Activated CD4-positive, alpha-beta memory T cell treated with anti-CD3 and anti-CD28 coated beads, Interleukin-2, amount 10 ng/mL, durations not matched to agents 7 days and 5 days (primary cell): ENCODE data around the gene USP34. TPM values are rescaled to one million over a fixed set of nuclear protein-coding genes. Genes with fewer than 3 reads are reported as not detected.
A peak's percentile ranks its signal among the peaks of the same experiment; 100 is the strongest.

ENCODE experiments used
- CTCF ChIA-PET: fragments of 350-600 bp; sonication (Branson Sonifier 250); formaldehyde crosslinking; loops from one replicate; lab custom pipeline; 2021; ENCODE audit warnings: antibody characterized with exemption, inconsistent platforms; lab: Charles Lee
- POLR2A ChIA-PET: fragments of 350-600 bp; sonication (Branson Sonifier 250); formaldehyde crosslinking; loops from one replicate; lab custom pipeline; 2021; ENCODE audit warnings: antibody characterized with exemption; lab: Charles Lee
- DNase-seq: peaks from one replicate; pipeline ENCODE4 v3.0.0-alpha.2; 2020
- H3K27ac Mint-ChIP-seq: one replicate; pipeline ENCODE4 v1.8.0; 2021; ENCODE audit warnings: mild to moderate bottlenecking, mixed read lengths
- H3K27me3 Mint-ChIP-seq: one replicate; pipeline ENCODE4 v1.8.0; 2021; ENCODE audit warnings: mixed read lengths
- H3K36me3 Mint-ChIP-seq: one replicate; pipeline ENCODE4 v1.8.0; 2021; ENCODE audit warnings: low read depth, mixed read lengths
- H3K4me1 Mint-ChIP-seq: one replicate; pipeline ENCODE4 v1.8.0; 2021; ENCODE audit warnings: mixed read lengths
- H3K4me3 Mint-ChIP-seq: one replicate; pipeline ENCODE4 v1.8.0; 2021; ENCODE audit warnings: mild to moderate bottlenecking, mixed read lengths
- H3K9me3 Mint-ChIP-seq: one replicate; pipeline ENCODE4 v1.8.0; 2021; ENCODE audit warnings: mixed read lengths
- total RNA-seq, 2 experiments: library from RNA; stranded (reverse); gene quantifications; one replicate each; pipeline ENCODE4 v1.2.3, GENCODE V29; 2021

Gene USP34
- total RNA-seq, 2 experiments from 2014 or later: 77.5 to 79.4 TPM

- Mint-ChIP-seq H3K9me3 (peaks cover 12% of the 10 kb centered on the region), H3K36me3 (peaks cover 58% of the 10 kb centered on the region), H3K4me3 (no peak overlapping the region), H3K27ac (no peak overlapping the region), H3K4me1 (peaks cover 17% of the 10 kb centered on the region), H3K27me3 (no peaks in the 10 kb centered on the region)
- ChIA-PET CTCF (no interaction called here), POLR2A (no interaction called here)
- no peak for DNase-seq
These were observed 116.2 kb downstream of the USP34 start for GRCh38 chr2:61354543-61355197.

DNA sequence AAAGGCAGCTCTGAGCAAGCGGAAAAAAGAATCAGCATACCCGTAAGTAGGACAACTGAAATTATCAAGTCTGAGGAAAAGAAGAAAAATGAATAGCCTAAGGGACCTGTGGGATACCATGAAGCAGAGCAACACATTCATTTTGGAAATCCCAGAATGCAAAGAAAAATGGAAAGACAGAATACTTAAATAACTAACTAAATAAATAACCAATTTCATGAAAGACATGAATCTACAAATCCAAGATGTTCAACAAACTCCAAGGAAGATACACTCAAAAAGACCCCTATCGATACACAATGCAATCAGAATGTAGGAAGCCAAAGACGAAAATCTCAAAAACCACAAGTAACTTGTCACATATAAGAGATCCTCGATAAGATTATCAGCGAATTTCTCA lies 117.0 kb downstream of the USP34 start:
- no peak for DNase-seq
- no peak overlapping the region for H3K4me3 Mint-ChIP-seq
- H3K36me3 Mint-ChIP-seq: peaks cover 62% of the 10 kb centered on the region
- H3K4me1 Mint-ChIP-seq: peaks cover 17% of the 10 kb centered on the region
- H3K27ac Mint-ChIP-seq: no peak overlapping the region
- CTCF ChIA-PET: no interaction called here
- H3K9me3 Mint-ChIP-seq: peaks cover 12% of the 10 kb centered on the region
- H3K27me3 Mint-ChIP-seq: no peaks in the 10 kb centered on the region
- POLR2A ChIA-PET: interaction anchor here (1.5 kb wide), 1 partner anchor 185 kb away, joined by 3 read pairs; the partner anchor contains the start of gene XPO1

- no peaks in the 10 kb centered on the region for H3K27me3 Mint-ChIP-seq
- peaks cover 12% of the 10 kb centered on the region for H3K9me3 Mint-ChIP-seq
- H3K36me3 Mint-ChIP-seq: peaks cover 62% of the 10 kb centered on the region
- H3K27ac Mint-ChIP-seq: no peak overlapping the region
- H3K4me3 Mint-ChIP-seq: no peak overlapping the region
- peaks cover 3% of the 10 kb centered on the region for H3K4me1 Mint-ChIP-seq
- CTCF ChIA-PET: no interaction called here
- no peak for DNase-seq
- POLR2A ChIA-PET: no interaction called here
These were observed 120.1 kb downstream of the USP34 start for GRCh38 chr2:61350777-61351176.

DNA sequence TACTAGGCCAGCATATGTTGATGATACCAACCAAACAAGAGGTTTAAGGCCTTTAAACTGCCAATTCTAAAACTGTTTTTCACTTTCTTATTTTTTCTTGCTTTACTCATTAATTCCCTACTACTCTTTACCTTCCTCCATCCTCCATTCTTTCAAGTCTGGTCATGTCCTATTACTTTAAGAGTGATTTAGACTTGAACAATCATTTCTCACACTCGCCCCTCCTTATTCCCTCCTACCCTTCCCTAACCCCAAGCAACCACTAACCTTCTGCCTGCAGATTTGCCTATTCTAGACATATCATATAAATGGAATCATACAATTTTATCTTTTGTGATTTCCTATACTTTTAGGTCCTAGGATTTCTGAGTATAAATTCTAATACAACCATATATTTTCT lies 127.7 kb downstream of the USP34 start:
- no peak overlapping the region for H3K27ac Mint-ChIP-seq
- H3K4me3 Mint-ChIP-seq: no peak overlapping the region
- H3K27me3 Mint-ChIP-seq: no peaks in the 10 kb centered on the region
- H3K36me3 Mint-ChIP-seq: peaks cover 65% of the 10 kb centered on the region
- ChIA-PET CTCF (no interaction called here), POLR2A (no interaction called here)
- H3K4me1 Mint-ChIP-seq: peaks cover 6% of the 10 kb centered on the region
- H3K9me3 Mint-ChIP-seq: no peaks in the 10 kb centered on the region
- DNase-seq: no peak

GRCh38 chr2:61340242-61340641 lies 130.6 kb downstream of the USP34 start:
- Mint-ChIP-seq H3K4me1 (peaks cover 6% of the 10 kb centered on the region), H3K27ac (no peak overlapping the region), H3K9me3 (no peaks in the 10 kb centered on the region), H3K4me3 (no peak overlapping the region), H3K27me3 (no peaks in the 10 kb centered on the region), H3K36me3 (peaks cover 67% of the 10 kb centered on the region)
- CTCF ChIA-PET: no interaction called here
- DNase-seq: no peak
- POLR2A ChIA-PET: no interaction called here

GRCh38 chr2:61338447-61338846 lies 132.4 kb downstream of the USP34 start:
- POLR2A ChIA-PET: no interaction called here
- Mint-ChIP-seq H3K27me3 (no peaks in the 10 kb centered on the region), H3K27ac (no peak overlapping the region), H3K36me3 (peaks cover 52% of the 10 kb centered on the region), H3K4me1 (peaks cover 9% of the 10 kb centered on the region), H3K9me3 (no peaks in the 10 kb centered on the region), H3K4me3 (no peak overlapping the region)
- DNase-seq: no peak
- CTCF ChIA-PET: no interaction called here

- Mint-ChIP-seq H3K27me3 (no peaks in the 10 kb centered on the region), H3K4me3 (no peak overlapping the region), H3K4me1 (peaks cover 4% of the 10 kb centered on the region), H3K36me3 (peaks cover 33% of the 10 kb centered on the region), H3K27ac (no peak overlapping the region), H3K9me3 (no peaks in the 10 kb centered on the region)
- ChIA-PET CTCF (no interaction called here), POLR2A (no interaction called here)
- no peak for DNase-seq
These were observed 135.7 kb downstream of the USP34 start for GRCh38 chr2:61335187-61335586.

GRCh38 chr2:61334466-61334865 lies 136.4 kb downstream of the USP34 start:
- peaks cover 38% of the 10 kb centered on the region for H3K36me3 Mint-ChIP-seq
- H3K9me3 Mint-ChIP-seq: no peaks in the 10 kb centered on the region
- no peak for DNase-seq
- CTCF ChIA-PET: no interaction called here
- no peaks in the 10 kb centered on the region for H3K27me3 Mint-ChIP-seq
- peaks cover 4% of the 10 kb centered on the region for H3K4me1 Mint-ChIP-seq
- H3K27ac Mint-ChIP-seq: no peak overlapping the region
- POLR2A ChIA-PET: no interaction called here
- no peak overlapping the region for H3K4me3 Mint-ChIP-seq

DNA sequence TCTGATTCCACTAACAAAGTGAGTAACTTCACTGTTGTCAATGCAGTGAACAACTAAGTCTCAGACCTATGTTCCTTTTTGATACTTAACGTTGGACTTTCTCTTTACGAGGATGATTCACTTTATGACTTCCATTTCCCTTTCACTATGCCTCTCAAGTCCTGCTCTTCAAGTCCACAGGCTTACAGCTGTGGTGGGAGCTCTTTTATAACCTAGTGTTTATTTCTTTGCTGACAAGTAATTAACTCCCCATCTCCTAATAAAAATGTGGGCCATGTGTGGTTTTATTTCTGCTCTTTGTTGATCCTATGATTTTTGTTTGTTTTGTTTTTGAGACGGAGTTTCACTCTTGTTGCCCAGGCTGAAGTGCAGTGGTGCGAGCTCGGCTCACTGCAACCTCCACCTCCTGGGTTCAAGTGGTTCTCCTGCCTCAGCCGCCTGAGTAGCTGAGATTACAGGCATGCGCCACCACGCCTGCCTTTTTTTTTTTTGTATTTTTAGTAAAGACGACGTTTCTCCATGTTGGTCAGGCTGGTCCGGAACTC lies 142.1 kb downstream of the USP34 start:
- Mint-ChIP-seq H3K4me3 (no peak overlapping the region), H3K4me1 (peaks cover 26% of the 10 kb centered on the region), H3K9me3 (no peaks in the 10 kb centered on the region), H3K27me3 (no peaks in the 10 kb centered on the region), H3K36me3 (peaks cover 39% of the 10 kb centered on the region), H3K27ac (no peak overlapping the region)
- POLR2A ChIA-PET: interaction anchor here (0.7 to 0.8 kb wide), 2 partner anchors 62 to 77 kb away, joined by 3 read pairs; no protein-coding TSS in a partner anchor
- DNase-seq: no peak
- CTCF ChIA-PET: interaction anchor here (0.6 kb wide), 1 partner anchor 161 kb away, joined by 4 read pairs; no protein-coding TSS in a partner anchor

DNA sequence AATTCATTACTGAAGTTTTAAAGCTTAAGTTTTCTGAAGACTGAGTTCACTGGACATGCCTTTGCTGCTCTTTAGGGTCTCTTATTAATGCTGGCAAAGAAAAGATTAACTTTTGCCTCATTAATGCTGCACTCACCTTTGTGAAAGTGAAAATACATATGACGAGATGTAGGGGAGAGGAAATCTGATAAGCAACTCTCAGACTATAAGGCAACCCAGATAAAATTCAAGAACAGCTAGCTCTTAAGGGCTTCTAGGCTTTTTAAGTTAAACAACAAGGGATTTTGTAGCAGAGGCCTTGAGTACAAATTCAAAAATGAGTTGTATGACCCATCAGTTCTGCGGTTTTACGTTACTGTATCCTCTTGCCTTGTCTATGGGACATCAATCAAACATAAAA lies 143.7 kb downstream of the USP34 start:
- H3K9me3 Mint-ChIP-seq: no peaks in the 10 kb centered on the region
- H3K27me3 Mint-ChIP-seq: no peaks in the 10 kb centered on the region
- H3K27ac Mint-ChIP-seq: peak overlapping the region; percentile 64
- peaks cover 44% of the 10 kb centered on the region for H3K36me3 Mint-ChIP-seq
- DNase-seq: no peak
- H3K4me3 Mint-ChIP-seq: no peak overlapping the region
- CTCF ChIA-PET: interaction anchor here (1.0 kb wide), 1 partner anchor 466 kb away, joined by 5 read pairs; no protein-coding TSS in a partner anchor
- peaks cover 26% of the 10 kb centered on the region for H3K4me1 Mint-ChIP-seq
- POLR2A ChIA-PET: interaction anchor here (0.6 kb wide), 1 partner anchor 567 kb away, joined by 3 read pairs; no protein-coding TSS in a partner anchor

- POLR2A ChIA-PET: interaction anchor here (0.5 to 0.6 kb wide), 2 partner anchors 567 to 1886 kb away, joined by 3 read pairs; no protein-coding TSS in a partner anchor
- H3K27ac Mint-ChIP-seq: no peak overlapping the region
These were observed 144.5 kb downstream of the USP34 start for GRCh38 chr2:61326423-61326822.

DNA sequence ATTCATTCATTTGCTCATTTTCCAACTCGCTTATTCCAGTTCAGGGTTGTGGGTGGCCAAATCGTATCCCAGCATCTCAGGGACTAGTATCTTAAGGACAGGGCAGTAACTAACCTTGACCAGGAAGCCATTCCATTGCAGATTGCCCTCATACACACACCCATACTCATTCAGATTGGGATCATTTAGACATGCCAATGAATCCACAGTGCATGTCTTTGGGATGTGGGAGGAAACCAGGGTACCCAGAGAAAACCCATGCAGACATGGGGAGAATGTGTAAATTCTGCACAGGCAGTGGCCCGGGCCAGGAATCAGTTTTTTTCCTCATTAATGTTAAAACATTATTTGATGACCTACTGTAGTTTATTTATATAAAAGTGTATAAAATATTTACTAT lies 150.7 kb downstream of the USP34 start:
- DNase-seq: no peak
- no peak overlapping the region for H3K4me3 Mint-ChIP-seq
- no peak overlapping the region for H3K27ac Mint-ChIP-seq
- H3K36me3 Mint-ChIP-seq: peaks cover 32% of the 10 kb centered on the region
- no peaks in the 10 kb centered on the region for H3K27me3 Mint-ChIP-seq
- H3K9me3 Mint-ChIP-seq: no peaks in the 10 kb centered on the region
- ChIA-PET POLR2A (interaction anchor here (0.7 kb wide), 1 partner anchor 1078 kb away, joined by 3 read pairs; no protein-coding TSS in a partner anchor), CTCF (no interaction called here)
- H3K4me1 Mint-ChIP-seq: peaks cover 1% of the 10 kb centered on the region

More at GRCh38 chr2:61326423-61326822, 144.5 kb downstream of the USP34 start:
- Mint-ChIP-seq H3K27me3 (no peaks in the 10 kb centered on the region), H3K4me3 (no peak overlapping the region), H3K9me3 (no peaks in the 10 kb centered on the region), H3K4me1 (peaks cover 26% of the 10 kb centered on the region), H3K36me3 (peaks cover 46% of the 10 kb centered on the region)
- no peak for DNase-seq
- CTCF ChIA-PET: interaction anchor here (0.7 to 1.0 kb wide), 2 partner anchors 78 to 466 kb away, joined by 4 to 5 read pairs; no protein-coding TSS in a partner anchor

- H3K4me3 Mint-ChIP-seq: no peak overlapping the region
- peaks cover 3% of the 10 kb centered on the region for H3K4me1 Mint-ChIP-seq
- H3K27ac Mint-ChIP-seq: no peak overlapping the region
- CTCF ChIA-PET: no interaction called here
- no peaks in the 10 kb centered on the region for H3K27me3 Mint-ChIP-seq
- POLR2A ChIA-PET: no interaction called here
- no peak for DNase-seq
- peaks cover 25% of the 10 kb centered on the region for H3K36me3 Mint-ChIP-seq
- no peaks in the 10 kb centered on the region for H3K9me3 Mint-ChIP-seq
These were observed 152.3 kb downstream of the USP34 start for GRCh38 chr2:61318553-61318952.
